Neural crest cell (in vitro differentiated cells): ENCODE measurements around the gene MST1. TPM values are rescaled to one million over a fixed set of nuclear protein-coding genes. Genes with fewer than 3 reads are reported as not detected.
A peak's percentile ranks its signal among the peaks of the same experiment; 100 is the strongest.
"Not testable (repeated sequence)": the region's sequence is repeated elsewhere in the genome, so short reads cannot be mapped to it uniquely, and the experiment has no call there.

Experiments used
- DNase-seq: peaks from one replicate; pipeline ENCODE4 v3.0.0; 2021; ENCODE audit warnings: low read depth, mixed read lengths, low spot score
- H3K27ac Mint-ChIP-seq: one replicate; pipeline ENCODE4 v1.8.0; 2021; ENCODE audit warnings: mild to moderate bottlenecking, mixed read lengths; ENCODE audit not compliant: unreplicated experiment
- H3K27me3 Mint-ChIP-seq: 2 replicates; pipeline ENCODE4 v1.8.0; 2021; ENCODE audit warnings: low read depth, mild to moderate bottlenecking, mixed read lengths
- H3K36me3 Mint-ChIP-seq: 2 replicates; pipeline ENCODE4 v1.8.0; 2021; ENCODE audit warnings: low read depth, mild to moderate bottlenecking, mixed read lengths
- H3K4me1 Mint-ChIP-seq: 2 replicates; pipeline ENCODE4 v1.8.0; 2021; ENCODE audit warnings: mixed read lengths
- H3K4me3 Mint-ChIP-seq: one replicate; pipeline ENCODE4 v1.8.0; 2021; ENCODE audit warnings: mild to moderate bottlenecking, mixed read lengths
- H3K9me3 Mint-ChIP-seq: 2 replicates; pipeline ENCODE4 v1.8.0; 2021; ENCODE audit warnings: mixed read lengths
- total RNA-seq: library from RNA; stranded (reverse); gene quantifications from 2 replicates; pipeline ENCODE4 v1.2.1, GENCODE V29; 2021
- TF ChIP-seq, protein P1 (sequence below): fragments of 200-600 bp; sonication (generic); conservative IDR thresholded peaks from 2 replicates; pipeline ENCODE4 v1.5.0; 2021; ENCODE audit warnings: antibody characterized with exemption, mild to moderate bottlenecking

MST1 gene
- total RNA-seq, 1 donor from 2014 or later = 15.0 TPM

- Mint-ChIP-seq H3K9me3 (no peaks in the 10 kb centered on the region), H3K4me1 (no peaks in the 10 kb centered on the region), H3K27me3 (no peaks in the 10 kb centered on the region), H3K4me3 (no peak overlapping the region), H3K36me3 (no peaks in the 10 kb centered on the region), H3K27ac (no peak overlapping the region)
- no peak for DNase-seq
- TF ChIP-seq, protein P1, sequence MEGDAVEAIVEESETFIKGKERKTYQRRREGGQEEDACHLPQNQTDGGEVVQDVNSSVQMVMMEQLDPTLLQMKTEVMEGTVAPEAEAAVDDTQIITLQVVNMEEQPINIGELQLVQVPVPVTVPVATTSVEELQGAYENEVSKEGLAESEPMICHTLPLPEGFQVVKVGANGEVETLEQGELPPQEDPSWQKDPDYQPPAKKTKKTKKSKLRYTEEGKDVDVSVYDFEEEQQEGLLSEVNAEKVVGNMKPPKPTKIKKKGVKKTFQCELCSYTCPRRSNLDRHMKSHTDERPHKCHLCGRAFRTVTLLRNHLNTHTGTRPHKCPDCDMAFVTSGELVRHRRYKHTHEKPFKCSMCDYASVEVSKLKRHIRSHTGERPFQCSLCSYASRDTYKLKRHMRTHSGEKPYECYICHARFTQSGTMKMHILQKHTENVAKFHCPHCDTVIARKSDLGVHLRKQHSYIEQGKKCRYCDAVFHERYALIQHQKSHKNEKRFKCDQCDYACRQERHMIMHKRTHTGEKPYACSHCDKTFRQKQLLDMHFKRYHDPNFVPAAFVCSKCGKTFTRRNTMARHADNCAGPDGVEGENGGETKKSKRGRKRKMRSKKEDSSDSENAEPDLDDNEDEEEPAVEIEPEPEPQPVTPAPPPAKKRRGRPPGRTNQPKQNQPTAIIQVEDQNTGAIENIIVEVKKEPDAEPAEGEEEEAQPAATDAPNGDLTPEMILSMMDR = no peak
Observed at GRCh38 chr3:49702672-49703071, 13.4 kb upstream of the MST1 start.

DNA sequence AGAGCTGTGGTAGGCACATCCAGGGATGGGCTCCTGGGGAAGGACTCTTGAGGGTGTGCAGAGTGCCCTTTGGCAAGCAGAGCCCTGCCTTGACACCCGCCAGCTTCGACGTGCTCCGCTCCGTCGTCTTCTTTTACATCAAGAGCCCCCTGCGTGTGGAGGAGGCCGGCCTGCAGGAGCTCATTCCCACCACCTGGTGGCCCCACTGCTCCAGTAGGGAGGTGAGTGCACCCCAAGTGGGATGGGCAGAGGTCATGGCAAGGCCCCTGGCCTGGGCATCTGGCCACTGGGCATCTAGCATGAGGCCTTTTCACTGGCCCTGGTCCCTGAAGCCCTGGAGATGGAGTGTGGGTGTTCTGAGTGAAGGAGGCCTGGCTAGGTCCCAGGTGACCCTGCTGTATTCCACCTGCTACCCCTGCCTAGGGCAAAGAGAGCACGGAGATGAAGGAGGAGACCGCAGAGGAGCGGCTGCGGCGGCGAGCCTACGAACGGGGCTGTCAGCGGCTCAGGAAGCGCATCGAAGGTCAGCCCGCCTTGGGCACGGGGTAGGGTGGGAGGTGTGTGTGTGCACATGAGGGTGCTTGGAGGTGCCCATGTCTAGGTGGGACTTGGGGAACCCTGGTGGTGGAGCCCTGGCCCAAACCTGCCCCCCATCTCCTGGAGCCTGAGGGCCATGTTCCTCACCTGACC, 12.3 kb upstream of the MST1 start:
- DNase-seq = no peak
- no peaks in the 10 kb centered on the region for H3K27me3 Mint-ChIP-seq
- H3K4me1 Mint-ChIP-seq = no peaks in the 10 kb centered on the region
- H3K27ac Mint-ChIP-seq = no peak overlapping the region
- TF ChIP-seq, protein P1 = peak; percentile 44
- H3K9me3 Mint-ChIP-seq = no peaks in the 10 kb centered on the region
- no peaks in the 10 kb centered on the region for H3K36me3 Mint-ChIP-seq
- no peak overlapping the region for H3K4me3 Mint-ChIP-seq

DNA sequence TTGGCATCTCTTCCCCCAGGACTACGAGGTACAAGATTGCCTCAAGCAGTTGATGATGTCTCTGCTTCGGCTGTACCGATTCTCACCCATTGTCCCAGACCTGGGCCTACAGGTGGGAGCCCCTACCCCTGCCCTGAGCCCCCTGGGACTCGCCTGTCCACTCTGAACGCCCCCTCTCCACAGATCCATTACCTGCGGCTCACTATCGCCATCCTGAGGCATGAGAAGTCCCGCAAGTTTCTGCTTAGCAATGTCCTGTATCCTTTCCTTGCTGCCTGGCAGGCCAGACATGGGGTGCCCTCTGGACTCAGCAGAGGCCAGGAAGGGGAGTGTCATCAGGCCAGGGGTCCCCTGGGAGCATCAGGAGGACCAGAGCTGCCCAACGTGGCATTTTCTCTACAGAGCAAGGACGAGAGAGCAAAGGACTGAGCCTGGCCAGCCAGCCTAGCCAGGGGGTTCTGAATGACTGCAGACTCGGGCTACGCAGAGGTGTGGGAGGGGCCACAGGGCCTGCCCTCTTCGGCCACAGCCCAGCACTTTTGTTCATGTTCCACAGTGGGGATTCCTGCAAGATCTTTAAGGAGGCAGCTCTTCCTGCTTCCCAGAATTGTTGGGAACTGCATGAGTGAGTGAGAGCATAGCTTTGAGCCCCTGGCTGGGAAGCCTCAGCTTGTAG, 11.3 kb upstream of the MST1 start:
- Mint-ChIP-seq H3K9me3 (no peaks in the 10 kb centered on the region), H3K4me1 (no peaks in the 10 kb centered on the region), H3K27me3 (no peaks in the 10 kb centered on the region), H3K27ac (no peak overlapping the region), H3K4me3 (no peak overlapping the region), H3K36me3 (no peaks in the 10 kb centered on the region)
- TF ChIP-seq, protein P1 = no peak
- no peak for DNase-seq

- Mint-ChIP-seq H3K4me3 (no peak overlapping the region), H3K9me3 (no peaks in the 10 kb centered on the region), H3K36me3 (no peaks in the 10 kb centered on the region), H3K27me3 (no peaks in the 10 kb centered on the region), H3K27ac (no peak overlapping the region), H3K4me1 (no peaks in the 10 kb centered on the region)
- TF ChIP-seq, protein P1 = no peak
- no peak for DNase-seq
Observed at GRCh38 chr3:49700014-49700413, 10.7 kb upstream of the MST1 start.

GRCh38 chr3:49699281-49699979, 10.2 kb upstream of the MST1 start:
- DNase-seq = no peak
- Mint-ChIP-seq H3K9me3 (no peaks in the 10 kb centered on the region), H3K27me3 (no peaks in the 10 kb centered on the region), H3K4me1 (no peaks in the 10 kb centered on the region), H3K36me3 (no peaks in the 10 kb centered on the region), H3K4me3 (no peak overlapping the region), H3K27ac (no peak overlapping the region)
- TF ChIP-seq, protein P1 = no peak

- H3K36me3 Mint-ChIP-seq, H3K4me1 Mint-ChIP-seq, H3K27me3 Mint-ChIP-seq, H3K4me3 Mint-ChIP-seq, DNase-seq, H3K9me3 Mint-ChIP-seq, H3K27ac Mint-ChIP-seq: not testable (repeated sequence)
Observed at GRCh38 chr3:49695350-49696015, 6.2 kb upstream of the MST1 start.

GRCh38 chr3:49694409-49695070, 5.3 kb upstream of the MST1 start:
- peaks cover 11% of the 10 kb centered on the region for H3K4me1 Mint-ChIP-seq
- H3K27me3 Mint-ChIP-seq, H3K9me3 Mint-ChIP-seq, H3K27ac Mint-ChIP-seq, H3K36me3 Mint-ChIP-seq, DNase-seq: not testable (repeated sequence)
- H3K4me3 Mint-ChIP-seq = peak overlapping the region; percentile 56

GRCh38 chr3:49691481-49691880, 2.2 kb upstream of the MST1 start:
- not testable (repeated sequence) for H3K36me3 Mint-ChIP-seq, H3K9me3 Mint-ChIP-seq, DNase-seq, H3K27ac Mint-ChIP-seq
- Mint-ChIP-seq H3K4me3 (peak overlapping the region; percentile 97), H3K4me1 (peaks cover 25% of the 10 kb centered on the region), H3K27me3 (peaks cover 12% of the 10 kb centered on the region)
